Stimulated activated CD8-positive, alpha-beta memory T cell treated with anti-CD3 and anti-CD28 coated beads, Interleukin-7, amount 100 ng/mL, for 4 hours (primary cell): ENCODE data around the gene TBL2.
A peak's percentile ranks its signal among the peaks of the same experiment; 100 is the strongest.
"Not testable (repeated sequence)": the region's sequence is repeated elsewhere in the genome, so short reads cannot be mapped to it uniquely, and the experiment has no call there.

Experiments
- DNase-seq, 2 donors: peaks; one replicate each; pipeline ENCODE4 v3.0.0-alpha.2; 2020; ENCODE audit warnings: low read depth in 2 of 2

Gene TBL2

GRCh38 chr7:73535918-73536317 is 42.5 kb downstream of the TBL2 start:
- not testable (repeated sequence) for DNase-seq

- DNase-seq, result no peak
These were observed 44.6 kb downstream of the TBL2 start for GRCh38 chr7:73533742-73534141.

- no peak for DNase-seq
These were observed 46.2 kb downstream of the TBL2 start for GRCh38 chr7:73532224-73532623.

GRCh38 chr7:73530800-73531199 is 47.6 kb downstream of the TBL2 start:
- DNase-seq, result no peak

GRCh38 chr7:73526896-73527821 is 51.2 kb downstream of the TBL2 start:
- no peak for DNase-seq

- DNase-seq, result not testable (repeated sequence)
These were observed 52.3 kb downstream of the TBL2 start for GRCh38 chr7:73526158-73526494.

GRCh38 chr7:73522105-73522872 is 56.1 kb downstream of the TBL2 start, which contains the start of gene BAZ1B:
Gene BAZ1B, minus strand, starts transcription at chr7:73522293. Its CDS starts 360 bp downstream, at chr7:73521933.
- DNase-seq, result peak; percentile 94 to 98

- DNase-seq, result no peak
These were observed 56.7 kb downstream of the TBL2 start for GRCh38 chr7:73521636-73522104.

GRCh38 chr7:73520673-73521635 is 57.4 kb downstream of the TBL2 start:
- no peak for DNase-seq

GRCh38 chr7:73519867-73520672 is 58.3 kb downstream of the TBL2 start:
- no peak for DNase-seq

GRCh38 chr7:73518470-73518869 is 59.9 kb downstream of the TBL2 start:
- DNase-seq, result no peak
